Measurements from ENCODE around the gene PRCC. TPM values are rescaled to one million over a fixed set of nuclear protein-coding genes. Genes with fewer than 3 reads are reported as not detected.

Gene PRCC
- polyA plus RNA-seq, 1 donor (not counting 4 experiments of a cell fraction or from before 2014, with no cell fraction given): 40.4 TPM

- H3K4me1 ChIP-seq (ENCODE audit: control insufficient read depth, extremely low read depth, insufficient read depth, low read length): peaks cover 43% of the 10 kb centered on the region
- DNase-seq (ENCODE audit: low read depth, low spot score) (no peak), FAIRE-seq (no peak)
- dilution Hi-C loops (cut with MboI; ENCODE audit: extremely low pct_ligation_motif_present, low sequenced_read_pairs): no loop called here
- H3K79me2 ChIP-seq (ENCODE audit: control insufficient read depth, insufficient read depth, low read length): no peaks in the 10 kb centered on the region
- H2AFZ ChIP-seq (ENCODE audit: control insufficient read depth, low read length): no peak overlapping the region
- peaks cover 0 to 4% of the 10 kb centered on the region in 2 experiments for H3K36me3 ChIP-seq (ENCODE audit: control insufficient read depth in 2 of 2, extremely low read depth in 1 of 2, insufficient read depth in 2 of 2, low read length in 2 of 2)
- no peak overlapping the region for H3K9ac ChIP-seq (ENCODE audit: control insufficient read depth, extremely low read depth, insufficient read depth, low read length)
- H3K9me1 ChIP-seq (ENCODE audit: control insufficient read depth, extremely low read depth, insufficient read depth, low read length): no peaks in the 10 kb centered on the region
- no peaks in the 10 kb centered on the region for H3K9me3 ChIP-seq (ENCODE audit: control insufficient read depth, low read depth, low read length)
- no peaks in the 10 kb centered on the region for H3K27me3 ChIP-seq (ENCODE audit: control insufficient read depth, extremely low read depth, insufficient read depth, low read length)
- no peaks in the 10 kb centered on the region for H4K20me1 ChIP-seq (ENCODE audit: control insufficient read depth, extremely low read depth, insufficient read depth, low read length)
- H3K27ac ChIP-seq (ENCODE audit: control insufficient read depth, insufficient read depth, low read length): no peak overlapping the region
- no peak overlapping the region for H3K4me2 ChIP-seq (ENCODE audit: control insufficient read depth, extremely low read depth, insufficient read depth, low read depth, low read length)
- H3K4me3 ChIP-seq (ENCODE audit: control insufficient read depth in 2 of 3, extremely low read depth in 1 of 3, insufficient read depth in 2 of 3, low read depth in 1 of 3, low read length in 3 of 3): no peak overlapping the region
- no peak for TF ChIP-seq CTCF (optimal IDR thresholded peaks at IDR 0.05 in 1 of 3, IDR thresholded peaks at IDR 0.05 in 1 of 3, conservative IDR thresholded peaks at IDR 0.05 in 1 of 3; ENCODE audit: extremely low read depth in 1 of 3, insufficient read depth in 2 of 3, low read length in 3 of 3)
- no peak for TF ChIP-seq EZH2 (IDR thresholded peaks at IDR 0.05; ENCODE audit: low read length)
Observed at GRCh38 chr1:156811168-156811567, 43.8 kb downstream of the PRCC start.

- peak overlapping the region; percentile 69 for H3K4me2 ChIP-seq (ENCODE audit: control insufficient read depth, extremely low read depth, insufficient read depth, low read depth, low read length)
- H3K9me3 ChIP-seq (ENCODE audit: control insufficient read depth, low read depth, low read length): no peaks in the 10 kb centered on the region
- no peaks in the 10 kb centered on the region for H3K27me3 ChIP-seq (ENCODE audit: control insufficient read depth, extremely low read depth, insufficient read depth, low read length)
- no peak overlapping the region for H3K9ac ChIP-seq (ENCODE audit: control insufficient read depth, extremely low read depth, insufficient read depth, low read length)
- peaks cover 48% of the 10 kb centered on the region for H3K4me1 ChIP-seq (ENCODE audit: control insufficient read depth, extremely low read depth, insufficient read depth, low read length)
- no peak overlapping the region for H2AFZ ChIP-seq (ENCODE audit: control insufficient read depth, low read length)
- no peak overlapping the region for H3K27ac ChIP-seq (ENCODE audit: control insufficient read depth, insufficient read depth, low read length)
- H3K36me3 ChIP-seq (ENCODE audit: control insufficient read depth in 2 of 2, extremely low read depth in 1 of 2, insufficient read depth in 2 of 2, low read length in 2 of 2): no peaks in the 10 kb centered on the region
- TF ChIP-seq EZH2 (IDR thresholded peaks at IDR 0.05; ENCODE audit: low read length): no peak
- TF ChIP-seq CTCF (optimal IDR thresholded peaks at IDR 0.05 in 1 of 3, IDR thresholded peaks at IDR 0.05 in 1 of 3, conservative IDR thresholded peaks at IDR 0.05 in 1 of 3; ENCODE audit: extremely low read depth in 1 of 3, insufficient read depth in 2 of 3, low read length in 3 of 3): no peak
- no peaks in the 10 kb centered on the region for H3K9me1 ChIP-seq (ENCODE audit: control insufficient read depth, extremely low read depth, insufficient read depth, low read length)
- no peaks in the 10 kb centered on the region for H3K79me2 ChIP-seq (ENCODE audit: control insufficient read depth, insufficient read depth, low read length)
- no peak overlapping the region for H3K4me3 ChIP-seq (ENCODE audit: control insufficient read depth in 2 of 3, extremely low read depth in 1 of 3, insufficient read depth in 2 of 3, low read depth in 1 of 3, low read length in 3 of 3)
- peak; percentile 41 for FAIRE-seq
- no peaks in the 10 kb centered on the region for H4K20me1 ChIP-seq (ENCODE audit: control insufficient read depth, extremely low read depth, insufficient read depth, low read length)
- no peak for DNase-seq (ENCODE audit: low read depth, low spot score)
- dilution Hi-C loops (cut with MboI; ENCODE audit: extremely low pct_ligation_motif_present, low sequenced_read_pairs): no loop called here
Observed at GRCh38 chr1:156812293-156812990, 45.1 kb downstream of the PRCC start.

Measured in keratinocyte (primary cell).